Non-pigmented ciliary epithelial cell (primary cell): ENCODE measurements around the gene NLN.
"Not testable (repeated sequence)": the region's sequence is repeated elsewhere in the genome, so short reads cannot be mapped to it uniquely, and the experiment has no call there.

ENCODE experiments used
- DNase-seq: peaks from one replicate; pipeline ENCODE4 v3.0.0-alpha.2; 2010; ENCODE audit warnings: low read depth

Gene NLN

DNA sequence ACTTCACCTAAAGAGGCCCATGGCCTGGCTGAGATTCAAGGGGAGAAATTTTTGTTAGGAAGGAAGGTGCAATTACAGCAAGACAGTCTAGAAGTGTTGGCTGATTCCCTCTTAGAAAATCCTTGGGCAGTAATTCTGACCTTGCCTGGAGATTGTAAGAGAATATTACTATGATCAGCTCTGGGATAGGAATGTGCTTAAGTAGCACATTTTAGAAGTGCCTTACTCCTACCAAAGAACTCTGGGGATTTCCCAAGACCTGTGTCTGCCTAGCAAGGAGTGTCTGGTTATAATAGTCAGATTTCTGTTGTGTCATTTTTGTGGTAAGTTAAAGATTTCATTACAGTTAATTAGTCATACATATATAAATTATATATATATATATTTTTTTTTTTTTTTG lies 52.3 kb downstream of the NLN start:
- peak; percentile 80 for DNase-seq

- DNase-seq: no peak
These were observed 53.5 kb downstream of the NLN start for GRCh38 chr5:65775476-65775875.

DNA sequence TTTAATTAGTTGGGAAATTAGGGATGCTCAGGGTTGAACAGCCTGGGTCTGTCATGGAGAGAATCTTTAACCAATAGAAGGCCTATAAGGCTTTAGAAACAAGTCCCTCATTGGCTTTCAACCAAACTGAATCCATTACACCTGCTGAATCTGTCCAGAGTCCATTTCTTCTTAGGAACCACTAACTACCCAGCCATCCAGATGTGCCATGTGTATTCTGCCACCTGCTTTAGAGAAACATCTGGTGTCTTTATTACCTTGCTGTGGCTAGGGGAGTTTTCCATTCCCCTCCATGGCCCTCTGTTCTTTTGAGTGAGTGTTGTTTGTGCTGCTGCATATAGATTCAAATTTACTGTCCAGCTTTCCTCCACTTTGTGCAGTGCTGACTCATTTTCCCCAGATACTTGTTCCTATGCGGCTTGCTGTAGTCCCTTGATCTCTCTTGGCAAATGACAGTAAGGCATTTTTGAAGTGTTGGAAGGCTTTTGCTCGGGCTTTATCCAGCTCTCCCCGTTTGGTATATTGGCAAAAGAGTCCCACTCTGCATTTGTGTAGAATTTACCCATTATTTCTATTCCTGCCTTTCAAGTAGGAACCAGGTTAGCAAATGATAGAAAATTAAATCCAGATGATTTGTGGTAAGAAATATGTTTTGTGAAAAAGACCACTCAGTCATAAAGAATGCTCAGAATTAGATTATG lies 54.6 kb downstream of the NLN start:
- DNase-seq: no peak

- no peak for DNase-seq
These were observed 56.1 kb downstream of the NLN start for GRCh38 chr5:65778126-65778525.

DNA sequence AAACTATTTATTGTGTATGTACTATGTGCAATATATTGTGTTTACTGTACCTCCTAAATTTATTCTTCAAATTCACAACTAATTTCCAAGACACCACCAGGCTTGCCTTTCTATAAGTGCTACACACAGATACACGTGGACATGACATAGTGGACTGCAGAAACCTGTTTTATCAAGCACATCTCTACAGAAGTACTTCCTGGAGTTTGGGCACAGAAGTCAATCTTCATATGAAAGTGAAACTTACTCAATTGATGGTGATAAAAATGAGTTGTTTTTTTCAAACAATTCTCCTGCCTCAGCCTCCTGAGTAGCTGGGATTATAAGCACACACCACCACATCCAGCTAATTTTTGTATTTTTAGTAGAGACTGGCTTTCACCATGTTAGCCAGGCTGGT lies 57.6 kb downstream of the NLN start:
- DNase-seq: no peak

GRCh38 chr5:65788296-65788695 lies 66.3 kb downstream of the NLN start:
- DNase-seq: not testable (repeated sequence)

- DNase-seq: no peak
These were observed 68.6 kb downstream of the NLN start for GRCh38 chr5:65790371-65791163.

DNA sequence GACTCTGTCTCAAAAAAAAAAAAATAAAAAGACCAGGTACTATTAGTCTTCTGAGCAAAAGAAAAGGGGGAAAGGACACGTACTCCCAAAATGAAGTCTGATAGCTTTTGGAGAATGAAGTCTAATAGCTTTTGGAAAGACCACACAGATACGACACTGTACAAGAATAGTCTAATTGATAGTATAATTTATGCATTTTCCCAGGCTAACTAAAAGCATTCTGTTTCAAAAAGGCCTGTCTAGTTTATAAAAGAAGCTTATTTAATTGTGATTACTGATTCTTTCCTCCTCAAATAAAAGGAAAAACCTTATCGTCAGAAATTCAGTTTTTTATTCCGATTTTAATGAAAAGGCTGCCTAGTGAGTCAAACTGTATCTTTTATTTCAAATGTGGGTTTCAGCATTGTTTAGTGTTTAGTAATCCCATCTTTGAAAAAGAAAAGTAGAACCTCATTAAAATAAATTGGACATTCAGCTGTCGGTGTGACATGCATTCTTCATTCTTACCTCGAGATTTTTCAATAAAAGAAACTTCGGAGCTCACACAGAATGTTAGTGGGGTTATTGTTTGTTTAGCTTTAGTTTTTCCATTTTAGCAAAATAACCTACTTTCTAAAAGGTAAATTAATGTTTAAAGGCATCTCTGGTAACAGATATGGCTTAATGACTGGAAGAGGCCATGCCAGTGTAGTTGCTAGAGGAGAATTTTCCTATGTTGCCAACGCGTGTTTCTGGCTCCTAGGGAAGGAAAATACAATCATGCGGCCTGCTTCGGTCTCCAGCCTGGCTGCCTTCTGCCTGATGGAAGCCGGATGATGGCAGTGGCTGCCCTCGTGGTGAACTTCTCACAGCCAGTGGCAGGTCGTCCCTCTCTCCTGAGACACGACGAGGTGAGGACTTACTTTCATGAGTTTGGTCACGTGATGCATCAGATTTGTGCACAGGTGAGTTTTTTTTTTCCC lies 70.0 kb downstream of the NLN start:
- no peak for DNase-seq

GRCh38 chr5:65796269-65796668 lies 74.3 kb downstream of the NLN start:
- DNase-seq: no peak

GRCh38 chr5:65796751-65797316 lies 74.8 kb downstream of the NLN start:
- no peak for DNase-seq

- DNase-seq: no peak
These were observed 75.5 kb downstream of the NLN start for GRCh38 chr5:65797481-65797880.

GRCh38 chr5:65799857-65800256 lies 77.9 kb downstream of the NLN start:
- DNase-seq: no peak

- DNase-seq: no peak
These were observed 78.8 kb downstream of the NLN start for GRCh38 chr5:65800775-65801174.

DNA sequence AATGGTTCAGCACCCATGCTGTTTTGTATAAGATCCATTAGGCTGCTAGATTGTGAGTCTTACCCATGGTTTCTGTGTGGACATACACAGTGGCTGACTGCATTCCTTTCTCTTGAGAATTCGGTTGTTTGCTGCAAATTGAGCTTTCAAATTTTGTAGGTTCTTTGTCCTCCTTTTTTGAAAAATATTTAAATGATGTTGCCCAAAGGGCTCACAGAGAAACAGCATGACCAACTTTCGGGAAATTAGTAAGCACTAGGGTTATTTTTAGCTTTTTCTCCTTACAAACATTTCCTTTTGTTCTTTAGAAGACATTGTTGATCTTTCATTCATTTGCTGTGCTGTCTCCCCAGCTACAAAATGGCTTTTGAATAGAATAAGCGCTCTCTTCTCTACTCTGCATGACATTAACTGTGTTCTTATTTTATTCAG lies 79.4 kb downstream of the NLN start:
- DNase-seq: no peak

GRCh38 chr5:65802080-65802479 lies 80.1 kb downstream of the NLN start:
- DNase-seq: no peak

- no peak for DNase-seq
These were observed 80.8 kb downstream of the NLN start for GRCh38 chr5:65802820-65803219.

DNA sequence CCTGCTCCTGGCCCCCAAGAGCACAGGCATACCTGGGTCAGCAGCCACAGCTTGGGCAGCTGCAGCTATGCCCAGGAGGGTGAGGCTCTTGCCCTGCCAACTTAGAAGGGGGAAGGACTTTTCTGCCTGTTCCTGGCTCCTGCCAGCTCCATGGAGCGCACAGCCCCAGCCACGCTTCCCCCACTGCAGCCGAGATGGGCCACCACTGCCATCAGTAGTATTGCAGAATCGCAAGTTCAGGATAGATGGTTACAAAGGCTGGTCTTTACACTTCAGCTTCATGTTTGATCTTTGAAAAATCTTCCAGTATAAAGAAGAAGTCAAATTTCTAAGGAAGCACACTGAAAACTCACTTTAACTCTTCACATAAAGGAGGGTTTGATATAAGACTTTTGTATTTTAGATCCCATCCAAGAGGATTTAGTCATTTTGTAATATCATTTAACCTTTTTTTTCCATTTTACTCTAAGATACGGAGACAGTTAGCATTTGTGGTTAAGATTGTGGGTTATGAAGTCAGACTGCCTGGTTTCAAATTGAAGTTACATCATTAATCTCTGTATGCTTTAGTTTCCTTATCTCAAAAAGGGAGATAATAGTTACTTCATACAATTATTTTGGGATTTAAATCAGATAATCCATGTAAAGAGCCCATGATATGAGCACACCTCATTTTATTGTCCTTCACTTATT lies 81.8 kb downstream of the NLN start:
- DNase-seq: no peak

DNA sequence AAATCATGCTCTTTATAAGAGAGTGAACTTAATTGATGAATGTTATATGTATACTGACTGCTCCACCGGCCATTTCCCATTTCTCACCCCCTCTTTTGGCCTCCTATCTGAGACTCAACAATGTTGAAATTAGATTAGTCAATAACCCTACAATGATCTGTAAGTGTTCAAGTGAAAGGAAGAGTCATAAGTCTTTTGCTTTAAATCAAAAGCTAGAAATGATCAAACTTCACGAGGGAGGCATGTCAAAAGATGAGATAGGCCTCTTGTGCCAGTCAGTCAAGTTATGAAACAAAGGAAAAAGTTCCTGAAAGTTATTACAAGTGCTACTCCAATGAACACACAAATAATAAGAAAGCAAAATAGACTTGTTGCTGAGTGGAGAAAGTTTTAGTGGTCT lies 83.1 kb downstream of the NLN start:
- DNase-seq: no peak

DNA sequence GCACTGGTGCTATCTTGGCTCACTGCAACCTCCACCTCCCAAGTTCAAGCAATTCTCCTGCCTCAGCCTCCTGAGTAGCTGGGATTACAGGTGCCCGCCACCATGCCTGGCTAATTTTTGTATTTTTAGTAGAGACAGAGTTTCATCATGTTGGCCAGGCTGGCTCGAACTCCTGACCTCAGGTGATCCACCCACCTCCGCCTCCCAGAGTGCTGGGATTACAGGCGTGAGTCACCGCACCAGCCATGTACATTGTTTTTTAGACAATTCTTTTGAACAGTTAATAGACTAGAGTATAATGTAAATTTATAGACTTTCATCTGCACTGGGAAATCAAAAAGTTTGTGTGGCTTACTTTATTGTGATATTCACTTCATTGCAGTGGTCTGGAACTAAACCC lies 85.5 kb downstream of the NLN start:
- DNase-seq: not testable (repeated sequence)

DNA sequence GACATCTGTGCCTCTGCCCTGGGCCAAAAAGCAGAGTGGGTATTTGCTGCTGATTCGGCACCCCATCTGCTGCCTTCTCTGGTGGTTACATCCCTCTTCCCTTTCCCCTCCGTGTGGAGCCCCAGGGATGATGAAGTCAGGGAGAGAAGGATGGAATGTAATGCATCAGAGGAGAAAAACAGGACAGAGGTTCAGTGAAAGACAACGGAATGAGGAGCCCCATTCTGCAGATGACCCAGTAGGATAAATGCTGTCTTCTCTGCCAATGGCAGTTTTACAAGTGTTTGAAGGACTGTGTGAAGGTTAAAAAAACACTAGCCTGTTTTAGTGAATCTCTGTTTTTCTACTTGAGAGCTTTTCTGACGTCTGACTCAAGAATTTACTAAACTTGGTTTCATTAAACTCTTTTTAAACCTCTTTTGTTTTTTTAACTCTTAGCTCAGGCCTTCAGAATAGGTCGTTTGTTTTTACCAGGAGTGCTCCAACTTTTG lies 86.3 kb downstream of the NLN start:
- DNase-seq: no peak

DNA sequence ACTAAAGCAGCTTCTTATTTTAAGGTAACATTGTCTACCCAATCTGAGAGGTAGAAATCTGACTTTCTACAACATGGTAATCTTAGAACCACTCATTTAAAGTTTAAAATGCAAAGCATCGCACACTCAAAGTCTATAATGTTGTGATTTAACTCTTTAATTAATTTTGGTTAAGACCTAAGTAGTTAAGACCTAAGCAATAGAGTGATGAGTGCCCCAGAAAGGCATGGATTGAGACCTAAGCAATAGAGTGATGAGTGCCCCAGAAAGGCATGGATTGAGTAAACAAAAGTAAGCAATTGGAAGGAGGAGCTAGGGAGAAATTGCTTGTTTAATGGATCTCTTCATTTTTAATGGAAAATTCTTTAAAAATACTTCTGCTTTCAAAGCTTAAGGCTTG lies 86.8 kb downstream of the NLN start:
- DNase-seq: no peak
